Endothelial cell of umbilical vein (primary cell): ENCODE results near the gene QRFPR. TPM values are rescaled to one million over a fixed set of nuclear protein-coding genes. Genes with fewer than 3 reads are reported as not detected.

ENCODE experiments used
- BruUV-seq: library from RNA; stranded (reverse); fragments of 400-500 nt; replicated peaks from 2 replicates; lab custom pipeline; 2021; lab: Mats Ljungman, UMichigan
- CTCF ChIA-PET: fragments of 300-600, 350-600 bp; sonication (Branson Sonifier 250); formaldehyde crosslinking; loops from one replicate; lab custom pipeline; 2021; ENCODE audit warnings: antibody characterized with exemption, inconsistent platforms; lab: Charles Lee
- POLR2A ChIA-PET: fragments of 300-600, 350-600 bp; sonication (Branson Sonifier 250); formaldehyde crosslinking; loops from one replicate; lab custom pipeline; 2021; ENCODE audit warnings: antibody characterized with exemption, inconsistent platforms; lab: Charles Lee
- DNase-seq: peaks from one replicate; pipeline ENCODE4 v3.0.0-alpha.2; 2011; ENCODE audit warnings: low read depth, low spot score
- FAIRE-seq: peaks from 2 replicates; lab custom pipeline; 2011; peaks lifted over from hg19 to GRCh38; lab: Jason Lieb, UNC
- H2AFZ ChIP-seq: 2 replicates; pipeline ENCODE4 v1.6.0; 2012; ENCODE audit warnings: low read depth, low read length, control low read depth, inconsistent platforms
- H3K27ac ChIP-seq: 2 replicates; pipeline ENCODE4 v1.5.1; 2011; ENCODE audit warnings: low read depth, mild to moderate bottlenecking, control low read depth, low read length, moderate library complexity; ENCODE audit not compliant: insufficient read depth
- H3K27me3 ChIP-seq, 2 experiments: 2 replicates each; pipeline versions ENCODE4 v1.6.0 to v1.6.1; 2011; ENCODE audit warnings: low read length in 2 of 2, mixed read lengths in 1 of 2; ENCODE audit not compliant: control insufficient read depth in 2 of 2, insufficient read depth in 2 of 2
- H3K36me3 ChIP-seq, 2 experiments: 2 replicates in 1 of 2; 3 replicates in 1 of 2; pipeline ENCODE4 v1.5.1; 2011; ENCODE audit warnings: low read length in 2 of 2, mild to moderate bottlenecking in 1 of 2, moderate library complexity in 1 of 2; ENCODE audit not compliant: control insufficient read depth in 2 of 2, insufficient read depth in 2 of 2; ENCODE audit errors: extremely low read depth in 1 of 2
- H3K4me1 ChIP-seq: 3 replicates; pipeline ENCODE4 v1.5.1; 2011; ENCODE audit warnings: mild to moderate bottlenecking, low read length; ENCODE audit not compliant: control insufficient read depth, insufficient read depth; ENCODE audit errors: extremely low read depth
- H3K4me2 ChIP-seq: 2 replicates; pipeline ENCODE4 v1.6.1; 2011; ENCODE audit warnings: low read length, control low read depth, mixed read lengths; ENCODE audit not compliant: insufficient read depth
- H3K4me3 ChIP-seq, 3 experiments: fragments of 200-600 bp in 1 of 3; sonication (generic), shearing (Covaris generic) in 1 of 3; replicated peaks in 1 of 3; 2 replicates each; pipeline ENCODE4 v1.5.1; 2011 to 2016; ENCODE audit warnings: control low read depth in 3 of 3, low read length in 3 of 3, mild to moderate bottlenecking in 2 of 3, inconsistent platforms in 1 of 3, low read depth in 1 of 3, moderate library complexity in 1 of 3; ENCODE audit not compliant: insufficient read depth in 1 of 3
- H3K79me2 ChIP-seq: 2 replicates; pipeline ENCODE4 v1.6.0; 2012; ENCODE audit warnings: low read length, inconsistent platforms; ENCODE audit not compliant: control insufficient read depth, insufficient read depth
- H3K9ac ChIP-seq: replicated peaks from 2 replicates; pipeline ENCODE3; 2011; ENCODE audit warnings: low read length, control low read depth; ENCODE audit not compliant: insufficient read depth; ENCODE audit errors: extremely low read depth
- H3K9me1 ChIP-seq: replicated peaks from 3 replicates; pipeline ENCODE4 v1.6.0; 2011; ENCODE audit warnings: mild to moderate bottlenecking, low read length; ENCODE audit not compliant: control insufficient read depth, insufficient read depth; ENCODE audit errors: extremely low read depth
- H3K9me3 ChIP-seq: replicated peaks from 2 replicates; pipeline ENCODE4 v1.5.1; 2012; ENCODE audit warnings: low read length, inconsistent platforms; ENCODE audit not compliant: control insufficient read depth, insufficient read depth
- H4K20me1 ChIP-seq: replicated peaks from 2 replicates; pipeline ENCODE3; 2011; ENCODE audit warnings: mild to moderate bottlenecking, low read length; ENCODE audit not compliant: control insufficient read depth, insufficient read depth; ENCODE audit errors: extremely low read depth
- CTCF ChIP-seq, 2 donors: IDR thresholded peaks; 1 replicate in 1 of 2; 2 replicates in 1 of 2; pipeline ENCODE4 v1.5.1; 2011; ENCODE audit warnings: low read length in 2 of 2, mild to moderate bottlenecking in 2 of 2, moderate library complexity in 2 of 2, control low read depth in 1 of 2, inconsistent platforms in 1 of 2, low read depth in 1 of 2; ENCODE audit not compliant: insufficient read depth in 1 of 2; ENCODE audit errors: extremely low read depth in 1 of 2
- EZH2 ChIP-seq: IDR thresholded peaks from 2 replicates; pipeline ENCODE4 v1.6.1; 2012; ENCODE audit warnings: borderline replicate concordance, low read depth, mild to moderate bottlenecking, moderate library complexity, low read length, inconsistent platforms; ENCODE audit not compliant: severe bottlenecking
- FOS ChIP-seq: IDR thresholded peaks from 2 replicates; pipeline ENCODE4 v1.6.1; 2011; ENCODE audit warnings: mild to moderate bottlenecking, low read length, moderate library complexity, borderline replicate concordance; ENCODE audit not compliant: insufficient read depth
- GATA2 ChIP-seq: IDR thresholded peaks from 2 replicates; pipeline ENCODE4 v1.7.0; 2011; ENCODE audit warnings: low read depth, mild to moderate bottlenecking, moderate library complexity, mixed read lengths, low read length; ENCODE audit not compliant: insufficient read length, insufficient read depth
- JUN ChIP-seq: IDR thresholded peaks from 2 replicates; pipeline ENCODE4 v1.6.1; 2011; ENCODE audit warnings: borderline replicate concordance, low read depth; ENCODE audit not compliant: insufficient read length, insufficient read depth
- MAX ChIP-seq: IDR thresholded peaks from 2 replicates; pipeline ENCODE4 v1.6.1; 2011; ENCODE audit not compliant: insufficient read depth, insufficient read length
- MYC ChIP-seq: IDR thresholded peaks from one replicate; pipeline ENCODE4 v1.6.1; 2011; ENCODE audit warnings: mild to moderate bottlenecking, low read depth, low read length
- POLR2A ChIP-seq: IDR thresholded peaks from 2 replicates; pipeline ENCODE4 v1.6.1; 2012; ENCODE audit warnings: low read depth, mild to moderate bottlenecking, control low read depth, low read length
- POLR2AphosphoS5 ChIP-seq: IDR thresholded peaks from 2 replicates; pipeline ENCODE4 v1.6.1; 2012; ENCODE audit warnings: low read depth, mild to moderate bottlenecking, control low read depth, low read length, moderate library complexity; ENCODE audit not compliant: insufficient read depth
- dilution Hi-C: fragments of 300-500 bp; cut with MboI; formaldehyde crosslinking; loops from one replicate; pipeline ENCODE4 v1.15.0; 2019; ENCODE audit warnings: low sequenced_read_pairs; ENCODE audit not compliant: extremely low pct_ligation_motif_present
- intact Hi-C: fragments of 100-400 bp; cut with micrococcal nuclease; formaldehyde crosslinking; loops from one replicate; pipeline ENCODE4 v1.10.0; 2022
- polyA plus RNA-seq, 4 experiments: library from polyadenylated mRNA; depleted of rRNA in 3 of 4; stranded (reverse) in 3 of 4; unstranded in 1 of 4; fragments of >200 nt; gene quantifications; 2 replicates each; pipeline versions ENCODE4 v1.2.1 to v1.2.3, GENCODE V29; 2011 to 2012; ENCODE audit warnings: missing spikeins in 1 of 4
- total RNA-seq: library from RNA; stranded (reverse); gene quantifications from 2 replicates; pipeline ENCODE4 v1.2.3, GENCODE V29; 2021

The QRFPR gene
- total and polyA plus RNA-seq, 2 donors (not counting 3 experiments of a cell fraction or from before 2014, with no cell fraction given), result not detected

DNA sequence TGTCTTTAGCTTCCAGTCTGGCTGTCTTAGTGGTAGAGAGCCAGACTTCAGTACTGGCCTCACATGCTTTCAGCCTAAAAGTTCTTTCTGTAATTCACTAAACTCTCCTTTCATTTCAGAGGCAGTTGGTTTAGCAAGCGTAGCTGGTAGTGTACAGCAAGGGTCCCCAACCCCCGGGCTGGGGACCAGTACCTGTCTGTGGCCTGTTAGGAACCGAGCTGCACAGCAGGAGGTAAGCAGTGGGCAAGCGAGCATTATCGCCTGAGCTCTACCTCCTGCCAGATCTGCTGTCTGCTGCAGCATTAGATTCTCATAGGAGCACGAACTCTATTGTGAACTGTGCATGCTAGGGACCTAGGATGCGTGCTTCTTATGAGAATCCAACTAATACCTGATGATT, 72.0 kb downstream of the QRFPR start:
- Histone ChIP-seq H3K9me1 (no peaks in the 10 kb centered on the region), H3K4me2 (no peak overlapping the region), H2AFZ (no peak overlapping the region), H3K79me2 (no peaks in the 10 kb centered on the region), H3K9me3 (no peaks in the 10 kb centered on the region), H3K27ac (no peak overlapping the region), H3K4me3 (no peak overlapping the region), H3K36me3 (no peaks in the 10 kb centered on the region), H3K9ac (no peak overlapping the region), H4K20me1 (no peaks in the 10 kb centered on the region), H3K27me3 (no peaks in the 10 kb centered on the region), H3K4me1 (no peaks in the 10 kb centered on the region)
- ChIA-PET CTCF (interaction anchor here (2.4 to 3.1 kb wide), 2 partner anchors 116 to 1154 kb away, joined by 9 to 21 read pairs; no protein-coding TSS in a partner anchor), POLR2A (no interaction called here)
- DNase-seq (no peak), FAIRE-seq (no peak)
- TF ChIP-seq POLR2AphosphoS5 (no peak), FOS (no peak), JUN (no peak), GATA2 (no peak), POLR2A (no peak), CTCF (IDR thresholded peaks at IDR 0.05; ENCODE audit: extremely low read depth in 1 of 2, insufficient read depth in 1 of 2, low read depth in 1 of 2, low read length in 2 of 2) (no peak), EZH2 (no peak), MAX (no peak), MYC (no peak)
- BruUV-seq, result no TSS peak
- intact Hi-C loops, result loop anchor here (5.0 kb wide), 1 partner anchor 1237 kb away; no protein-coding TSS in a partner anchor
- dilution Hi-C loops, result no loop called here
